PFSK-1 (cell line): ENCODE results near the gene UNC5B.

Experiments used
- FOXP2 ChIP-seq: optimal IDR thresholded peaks from 2 replicates; pipeline ENCODE3; 2011; ENCODE audit warnings: borderline replicate concordance, control low read depth, inconsistent platforms; ENCODE audit not compliant: insufficient read depth; ENCODE audit errors: extremely low read length, extremely low read depth
- POLR2AphosphoS5 ChIP-seq: IDR thresholded peaks from 2 replicates; pipeline ENCODE4 v1.6.1; 2012; ENCODE audit warnings: low read depth, mild to moderate bottlenecking, control low read depth, low read length, moderate library complexity
- REST ChIP-seq, 2 experiments: IDR thresholded peaks; 2 replicates each; pipeline versions ENCODE4 v1.6.1 to v1.8.0; 2011 to 2012; ENCODE audit warnings: low read depth in 2 of 2, low read length in 2 of 2, control low read depth in 1 of 2, inconsistent platforms in 1 of 2, mild to moderate bottlenecking in 1 of 2, moderate library complexity in 1 of 2; ENCODE audit not compliant: insufficient read depth in 1 of 2
- SIN3A ChIP-seq: IDR thresholded peaks from 2 replicates; pipeline ENCODE4 v1.6.1; 2012; ENCODE audit warnings: mild to moderate bottlenecking, low read length, moderate library complexity, borderline replicate concordance; ENCODE audit not compliant: insufficient read depth
- TAF1 ChIP-seq: IDR thresholded peaks from 2 replicates; pipeline ENCODE4 v1.6.1; 2012; ENCODE audit warnings: low read length, control low read depth, borderline replicate concordance; ENCODE audit not compliant: insufficient read depth

GRCh38 chr10:71271662-71272055 is 59.3 kb downstream of the UNC5B start:
- TF ChIP-seq POLR2AphosphoS5 (no peak), TAF1 (no peak), REST (IDR thresholded peaks at IDR 0.05; ENCODE audit: insufficient read depth in 1 of 2, low read depth in 2 of 2, low read length in 2 of 2) (no peak), SIN3A (no peak), FOXP2 (no peak)
